Measurements from ENCODE around the gene MST1. TPM values are rescaled to one million over a fixed set of nuclear protein-coding genes. Genes with fewer than 3 reads are reported as not detected.

The MST1 gene
- total and polyA plus RNA-seq, 2 of the 8 experiments (the other 6 are each of a cell fraction or from before 2014, with no cell fraction given), result 6.2 to 9.5 TPM

DNA sequence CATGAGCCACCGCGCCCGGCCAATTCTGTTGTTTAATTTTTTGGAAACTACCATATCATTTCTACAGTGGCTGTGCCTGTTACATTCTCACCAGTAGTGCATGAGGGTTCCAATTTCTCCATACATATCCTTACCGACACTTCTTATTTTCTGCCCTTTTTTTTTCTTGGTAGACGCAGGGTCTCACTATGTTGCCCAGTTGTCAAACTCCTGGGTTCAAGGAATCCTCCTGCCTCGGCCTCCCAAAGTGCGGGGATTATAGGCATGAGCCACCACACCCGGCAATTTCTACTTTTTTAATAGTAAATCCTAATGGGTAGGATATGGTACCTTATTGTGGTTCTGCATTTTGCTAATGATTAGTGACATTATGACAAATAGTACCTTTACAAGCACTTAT lies 20.6 kb upstream of the MST1 start (continued):
- TF ChIP-seq, protein P1, sequence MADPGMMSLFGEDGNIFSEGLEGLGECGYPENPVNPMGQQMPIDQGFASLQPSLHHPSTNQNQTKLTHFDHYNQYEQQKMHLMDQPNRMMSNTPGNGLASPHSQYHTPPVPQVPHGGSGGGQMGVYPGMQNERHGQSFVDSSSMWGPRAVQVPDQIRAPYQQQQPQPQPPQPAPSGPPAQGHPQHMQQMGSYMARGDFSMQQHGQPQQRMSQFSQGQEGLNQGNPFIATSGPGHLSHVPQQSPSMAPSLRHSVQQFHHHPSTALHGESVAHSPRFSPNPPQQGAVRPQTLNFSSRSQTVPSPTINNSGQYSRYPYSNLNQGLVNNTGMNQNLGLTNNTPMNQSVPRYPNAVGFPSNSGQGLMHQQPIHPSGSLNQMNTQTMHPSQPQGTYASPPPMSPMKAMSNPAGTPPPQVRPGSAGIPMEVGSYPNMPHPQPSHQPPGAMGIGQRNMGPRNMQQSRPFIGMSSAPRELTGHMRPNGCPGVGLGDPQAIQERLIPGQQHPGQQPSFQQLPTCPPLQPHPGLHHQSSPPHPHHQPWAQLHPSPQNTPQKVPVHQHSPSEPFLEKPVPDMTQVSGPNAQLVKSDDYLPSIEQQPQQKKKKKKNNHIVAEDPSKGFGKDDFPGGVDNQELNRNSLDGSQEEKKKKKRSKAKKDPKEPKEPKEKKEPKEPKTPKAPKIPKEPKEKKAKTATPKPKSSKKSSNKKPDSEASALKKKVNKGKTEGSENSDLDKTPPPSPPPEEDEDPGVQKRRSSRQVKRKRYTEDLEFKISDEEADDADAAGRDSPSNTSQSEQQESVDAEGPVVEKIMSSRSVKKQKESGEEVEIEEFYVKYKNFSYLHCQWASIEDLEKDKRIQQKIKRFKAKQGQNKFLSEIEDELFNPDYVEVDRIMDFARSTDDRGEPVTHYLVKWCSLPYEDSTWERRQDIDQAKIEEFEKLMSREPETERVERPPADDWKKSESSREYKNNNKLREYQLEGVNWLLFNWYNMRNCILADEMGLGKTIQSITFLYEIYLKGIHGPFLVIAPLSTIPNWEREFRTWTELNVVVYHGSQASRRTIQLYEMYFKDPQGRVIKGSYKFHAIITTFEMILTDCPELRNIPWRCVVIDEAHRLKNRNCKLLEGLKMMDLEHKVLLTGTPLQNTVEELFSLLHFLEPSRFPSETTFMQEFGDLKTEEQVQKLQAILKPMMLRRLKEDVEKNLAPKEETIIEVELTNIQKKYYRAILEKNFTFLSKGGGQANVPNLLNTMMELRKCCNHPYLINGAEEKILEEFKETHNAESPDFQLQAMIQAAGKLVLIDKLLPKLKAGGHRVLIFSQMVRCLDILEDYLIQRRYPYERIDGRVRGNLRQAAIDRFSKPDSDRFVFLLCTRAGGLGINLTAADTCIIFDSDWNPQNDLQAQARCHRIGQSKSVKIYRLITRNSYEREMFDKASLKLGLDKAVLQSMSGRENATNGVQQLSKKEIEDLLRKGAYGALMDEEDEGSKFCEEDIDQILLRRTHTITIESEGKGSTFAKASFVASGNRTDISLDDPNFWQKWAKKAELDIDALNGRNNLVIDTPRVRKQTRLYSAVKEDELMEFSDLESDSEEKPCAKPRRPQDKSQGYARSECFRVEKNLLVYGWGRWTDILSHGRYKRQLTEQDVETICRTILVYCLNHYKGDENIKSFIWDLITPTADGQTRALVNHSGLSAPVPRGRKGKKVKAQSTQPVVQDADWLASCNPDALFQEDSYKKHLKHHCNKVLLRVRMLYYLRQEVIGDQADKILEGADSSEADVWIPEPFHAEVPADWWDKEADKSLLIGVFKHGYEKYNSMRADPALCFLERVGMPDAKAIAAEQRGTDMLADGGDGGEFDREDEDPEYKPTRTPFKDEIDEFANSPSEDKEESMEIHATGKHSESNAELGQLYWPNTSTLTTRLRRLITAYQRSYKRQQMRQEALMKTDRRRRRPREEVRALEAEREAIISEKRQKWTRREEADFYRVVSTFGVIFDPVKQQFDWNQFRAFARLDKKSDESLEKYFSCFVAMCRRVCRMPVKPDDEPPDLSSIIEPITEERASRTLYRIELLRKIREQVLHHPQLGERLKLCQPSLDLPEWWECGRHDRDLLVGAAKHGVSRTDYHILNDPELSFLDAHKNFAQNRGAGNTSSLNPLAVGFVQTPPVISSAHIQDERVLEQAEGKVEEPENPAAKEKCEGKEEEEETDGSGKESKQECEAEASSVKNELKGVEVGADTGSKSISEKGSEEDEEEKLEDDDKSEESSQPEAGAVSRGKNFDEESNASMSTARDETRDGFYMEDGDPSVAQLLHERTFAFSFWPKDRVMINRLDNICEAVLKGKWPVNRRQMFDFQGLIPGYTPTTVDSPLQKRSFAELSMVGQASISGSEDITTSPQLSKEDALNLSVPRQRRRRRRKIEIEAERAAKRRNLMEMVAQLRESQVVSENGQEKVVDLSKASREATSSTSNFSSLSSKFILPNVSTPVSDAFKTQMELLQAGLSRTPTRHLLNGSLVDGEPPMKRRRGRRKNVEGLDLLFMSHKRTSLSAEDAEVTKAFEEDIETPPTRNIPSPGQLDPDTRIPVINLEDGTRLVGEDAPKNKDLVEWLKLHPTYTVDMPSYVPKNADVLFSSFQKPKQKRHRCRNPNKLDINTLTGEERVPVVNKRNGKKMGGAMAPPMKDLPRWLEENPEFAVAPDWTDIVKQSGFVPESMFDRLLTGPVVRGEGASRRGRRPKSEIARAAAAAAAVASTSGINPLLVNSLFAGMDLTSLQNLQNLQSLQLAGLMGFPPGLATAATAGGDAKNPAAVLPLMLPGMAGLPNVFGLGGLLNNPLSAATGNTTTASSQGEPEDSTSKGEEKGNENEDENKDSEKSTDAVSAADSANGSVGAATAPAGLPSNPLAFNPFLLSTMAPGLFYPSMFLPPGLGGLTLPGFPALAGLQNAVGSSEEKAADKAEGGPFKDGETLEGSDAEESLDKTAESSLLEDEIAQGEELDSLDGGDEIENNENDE (IDR thresholded peaks at IDR 0.05; ENCODE audit: insufficient replicate concordance, low read length), result no peak
- TF ChIP-seq, protein P2, sequence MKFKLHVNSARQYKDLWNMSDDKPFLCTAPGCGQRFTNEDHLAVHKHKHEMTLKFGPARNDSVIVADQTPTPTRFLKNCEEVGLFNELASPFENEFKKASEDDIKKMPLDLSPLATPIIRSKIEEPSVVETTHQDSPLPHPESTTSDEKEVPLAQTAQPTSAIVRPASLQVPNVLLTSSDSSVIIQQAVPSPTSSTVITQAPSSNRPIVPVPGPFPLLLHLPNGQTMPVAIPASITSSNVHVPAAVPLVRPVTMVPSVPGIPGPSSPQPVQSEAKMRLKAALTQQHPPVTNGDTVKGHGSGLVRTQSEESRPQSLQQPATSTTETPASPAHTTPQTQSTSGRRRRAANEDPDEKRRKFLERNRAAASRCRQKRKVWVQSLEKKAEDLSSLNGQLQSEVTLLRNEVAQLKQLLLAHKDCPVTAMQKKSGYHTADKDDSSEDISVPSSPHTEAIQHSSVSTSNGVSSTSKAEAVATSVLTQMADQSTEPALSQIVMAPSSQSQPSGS (IDR thresholded peaks at IDR 0.05; ENCODE audit: low read length), result no peak
- TF ChIP-seq SUZ12 (IDR thresholded peaks at IDR 0.05; ENCODE audit: low read length), result no peak
- TF ChIP-seq SIX5 (IDR thresholded peaks at IDR 0.05; ENCODE audit: low read depth, low read length), result no peak
- no peak for TF ChIP-seq SAP30 (IDR thresholded peaks at IDR 0.05; ENCODE audit: insufficient read depth, insufficient replicate concordance, low read length)
- TF ChIP-seq SP1 (IDR thresholded peaks at IDR 0.05; ENCODE audit: low read depth, low read length), result no peak
- no peak for TF ChIP-seq GABPA (IDR thresholded peaks at IDR 0.05; ENCODE audit: borderline replicate concordance, insufficient read depth, low read length)
- no peak for TF ChIP-seq RXRA (IDR thresholded peaks at IDR 0.05; ENCODE audit: insufficient read depth, low read depth, low read length)
- no peak for TF ChIP-seq TCF12 (IDR thresholded peaks at IDR 0.05; ENCODE audit: low read depth, low read length)
- no peak for TF ChIP-seq MAFK (IDR thresholded peaks at IDR 0.05; ENCODE audit: low read depth, low read length)
- no peak for TF ChIP-seq JUND (IDR thresholded peaks at IDR 0.05; ENCODE audit: low read length)
